K562 (cell line): ENCODE data around the gene SYNE1. TPM values are rescaled to one million over a fixed set of nuclear protein-coding genes. Genes with fewer than 3 reads are reported as not detected.

Experiments used
- ATAC-seq: fragments of 200-7000 bp; cut with Tn5 transposase; 3 replicates; pipeline ENCODE4 v1.9.1; 2020; ENCODE audit warnings: moderate library complexity
- BruUV-seq: library from RNA; stranded (reverse); fragments of 400-500 nt; replicated peaks from 2 replicates; lab custom pipeline; 2021; lab: Mats Ljungman, UMichigan
- CTCF ChIA-PET: fragments of 300-600 bp; formaldehyde crosslinking; extraction: SDS; loops from one replicate; lab custom pipeline; 2021; ENCODE audit warnings: low intra/inter-chr PET ratio; lab: Yijun Ruan, JAX
- POLR2A ChIA-PET: fragments of 300-600, 350-650 bp; sonication (Branson Sonifier 250); formaldehyde crosslinking; extraction: SDS; loops from one replicate; lab custom pipeline; 2021; ENCODE audit warnings: antibody characterized with exemption, inconsistent platforms; lab: Yijun Ruan, JAX
- DNase-seq, 4 experiments: peaks; one replicate each; pipeline versions ENCODE4 v3.0.0 to v3.0.0-alpha.2; 2011 to 2018; ENCODE audit warnings: low spot score in 3 of 4, mixed read lengths in 3 of 4; ENCODE audit errors: extremely low read depth in 1 of 4
- FAIRE-seq: peaks from 2 replicates; lab custom pipeline; 2011; peaks lifted over from hg19 to GRCh38; lab: Jason Lieb, UNC
- H2AFZ ChIP-seq: 2 replicates; pipeline ENCODE4 v1.6.0; 2011; ENCODE audit warnings: low read depth, low read length, control low read depth, inconsistent platforms
- H3K27ac ChIP-seq: fragments of 200-600 bp; 3 replicates; pipeline ENCODE4 v1.8.0; 2011; ENCODE audit warnings: low read depth, mild to moderate bottlenecking, control low read depth, inconsistent platforms, low read length, moderate library complexity, mixed read lengths; ENCODE audit errors: extremely low read depth
- H3K27me3 ChIP-seq, 2 experiments: fragments of 300-600 bp in 1 of 2; 2 replicates in 1 of 2; 3 replicates in 1 of 2; pipeline versions ENCODE4 v1.6.0 to v1.8.0; 2011; ENCODE audit warnings: inconsistent platforms in 2 of 2, low read length in 2 of 2, mild to moderate bottlenecking in 1 of 2, mixed read lengths in 1 of 2, moderate library complexity in 1 of 2; ENCODE audit not compliant: control insufficient read depth in 2 of 2, insufficient read depth in 2 of 2
- H3K36me3 ChIP-seq: fragments of 300-600 bp; 3 replicates; pipeline ENCODE4 v1.8.0; 2011; ENCODE audit warnings: mild to moderate bottlenecking, low read length, inconsistent platforms; ENCODE audit not compliant: control insufficient read depth, insufficient read depth
- H3K4me1 ChIP-seq, 2 experiments: fragments of 200-600 bp in 1 of 2; replicated peaks in 1 of 2; 2 replicates in 1 of 2; 3 replicates in 1 of 2; pipeline versions ENCODE4 v1.5.1 to v1.8.0; 2011; ENCODE audit warnings: inconsistent platforms in 2 of 2, low read length in 2 of 2, mild to moderate bottlenecking in 1 of 2, mixed read lengths in 1 of 2, moderate library complexity in 1 of 2; ENCODE audit not compliant: control insufficient read depth in 2 of 2, insufficient read depth in 2 of 2
- H3K4me2 ChIP-seq: 2 replicates; pipeline ENCODE4 v1.6.1; 2011; ENCODE audit warnings: low read length, control low read depth, inconsistent platforms, mixed read lengths; ENCODE audit not compliant: insufficient read depth
- H3K4me3 ChIP-seq: fragments of 200-600 bp; sonication (generic), shearing (Covaris generic); 2 replicates; pipeline ENCODE4 v1.5.1; 2016; ENCODE audit warnings: control low read depth, inconsistent platforms
- H3K79me2 ChIP-seq: fragments of 200-600 bp; 3 replicates; pipeline ENCODE4 v1.8.0; 2011; ENCODE audit warnings: low read length, inconsistent platforms; ENCODE audit not compliant: control insufficient read depth, insufficient read depth
- H3K9ac ChIP-seq, 2 experiments: 2 replicates each; pipeline versions ENCODE4 v1.6.0 to v1.6.1; 2011; ENCODE audit warnings: low read depth in 2 of 2, low read length in 2 of 2, control low read depth in 1 of 2, inconsistent platforms in 1 of 2, mild to moderate bottlenecking in 1 of 2, mixed read lengths in 1 of 2; ENCODE audit not compliant: insufficient read depth in 1 of 2
- H3K9me1 ChIP-seq: one replicate; pipeline ENCODE4 v1.6.0; 2011; ENCODE audit warnings: inconsistent platforms, mild to moderate bottlenecking, low read length, moderate library complexity; ENCODE audit not compliant: control insufficient read depth, insufficient read depth
- H3K9me3 ChIP-seq: replicated peaks from 2 replicates; pipeline ENCODE4 v1.5.1; 2011; ENCODE audit warnings: low read depth, low read length, inconsistent platforms; ENCODE audit not compliant: control insufficient read depth, insufficient read depth
- H4K20me1 ChIP-seq: replicated peaks from 2 replicates; pipeline ENCODE4 v1.6.1; 2011; ENCODE audit warnings: low read length, inconsistent platforms, mixed read lengths; ENCODE audit not compliant: control insufficient read depth, insufficient read depth
- ARHGAP35 ChIP-seq: fragments of 450-650 bp; IDR thresholded peaks from 2 replicates; pipeline ENCODE4 v1.6.1; 2018; ENCODE audit not compliant: partially characterized antibody
- ETV1 ChIP-seq: fragments of 450-650 bp; conservative IDR thresholded peaks from 2 replicates; pipeline ENCODE4 v1.6.1; 2016; ENCODE audit warnings: missing genetic modification characterization, control low read depth, low read depth, missing compliant biosample characterization
- ILK ChIP-seq: fragments of 450-650 bp; IDR thresholded peaks from 2 replicates; pipeline ENCODE4 v1.6.1; 2016; ENCODE audit warnings: missing genetic modification characterization, low read depth, mild to moderate bottlenecking, missing compliant biosample characterization, moderate library complexity, borderline replicate concordance
- NBN ChIP-seq: fragments of 450-650 bp; IDR thresholded peaks from 2 replicates; pipeline ENCODE4 v1.6.1; 2016; ENCODE audit warnings: low read depth, mild to moderate bottlenecking
- SP1 ChIP-seq: sonication (generic); formaldehyde crosslinking; IDR thresholded peaks from 2 replicates; pipeline ENCODE4 v1.8.1; 2022; ENCODE audit warnings: mild to moderate bottlenecking, missing genetic modification reagents
- ZNF253 ChIP-seq: fragments of 250-450 bp; sonication (Bioruptor Pico); conservative IDR thresholded peaks from 2 replicates; pipeline ENCODE4 v1.6.1; 2021; ENCODE audit warnings: mild to moderate bottlenecking
- WGBS: fragments of 100-300 bp; shearing (Covaris generic); methylation state at CpG from one replicate; pipeline ENCODE4 v1.1.6; 2016; ENCODE audit warnings: low coverage, mixed read lengths; ENCODE audit not compliant: insufficient coverage; ENCODE audit errors: missing lambda C conversion rate; 5-methylcytosine and 5-hydroxymethylcytosine counted together
- in situ Hi-C: fragments of 300-500 bp; cut with MboI; formaldehyde crosslinking; loops from 4 replicates; pipeline ENCODE4 v1.15.0; 2018; ENCODE audit warnings: inconsistent platforms, mixed read lengths
- intact Hi-C: fragments of 100-400 bp; cut with micrococcal nuclease; formaldehyde crosslinking; loops from 2 replicates; pipeline ENCODE4 v1.14.2; 2022
- polyA plus RNA-seq, 8 experiments: library from polyadenylated mRNA; depleted of rRNA in 4 of 8; stranded (reverse) in 5 of 8; unstranded in 3 of 8; fragments of >200 nt; fragmentation: Nextera tagmentation in 2 of 8; fragmentation: Illumina TruSeq in 1 of 8; extraction: Ambion mirVana in 2 of 8; extraction: Trizol in 1 of 8; gene quantifications; 2 replicates each; pipeline versions ENCODE4 v1.2.1 to v1.2.3, GENCODE V29; 2011 to 2014; ENCODE audit warnings: inconsistent platforms in 1 of 8, missing spikeins in 1 of 8
- total RNA-seq, 7 experiments: library from RNA; depleted of rRNA in 6 of 7; stranded (reverse); fragments of >200 nt in 6 of 7; fragmentation: Illumina TruSeq in 2 of 7; extraction: Trizol in 2 of 7; gene quantifications; 2 replicates each; pipeline versions ENCODE4 v1.2.1 to v1.2.3, GENCODE V29; 2011 to 2021; ENCODE audit warnings: low replicate concordance in 1 of 7
- TF ChIP-seq, protein P1 (sequence below): fragments of 200-600 bp; sonication (generic); IDR thresholded peaks from one replicate; pipeline ENCODE4 v1.6.1; 2012; ENCODE audit warnings: mild to moderate bottlenecking, low read depth, low read length, inconsistent platforms

The SYNE1 gene
- total and polyA plus RNA-seq, 9 of the 15 experiments (the other 6 are each of a cell fraction or from before 2014, with no cell fraction given): under 0.01 to 0.42 (median 0.08) TPM; not detected in 1

DNA sequence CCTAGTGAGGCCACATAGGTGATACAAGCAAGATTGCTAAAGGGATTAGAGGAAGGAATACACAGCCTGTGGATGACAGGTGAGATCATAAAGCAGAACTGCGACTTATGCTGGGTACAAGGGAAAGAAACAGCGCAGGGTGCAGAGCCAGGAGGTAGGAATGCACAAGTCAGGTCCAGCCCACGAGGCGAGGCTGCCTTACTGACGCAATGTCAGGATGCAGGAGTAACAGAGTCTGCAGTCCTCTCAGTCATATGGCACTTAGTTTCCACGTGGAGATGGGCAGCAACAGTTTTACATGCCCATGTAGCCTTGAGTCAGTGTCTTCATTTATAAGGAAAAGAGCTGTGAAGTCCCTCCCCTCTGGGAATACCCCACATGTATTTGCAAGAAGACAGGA lies 210.9 kb downstream of the SYNE1 start:
- peaks cover 8% of the 10 kb centered on the region; the same call in 1 of the 2 replicates for H3K9me3 ChIP-seq
- WGBS: 0% methylated on average over 6 of the region's 6 CpGs
- ATAC-seq: no peak
- no peaks in the 10 kb centered on the region for H4K20me1 ChIP-seq
- intact Hi-C loops: no loop called here
- no peak overlapping the region for H3K4me3 ChIP-seq
- H2AFZ ChIP-seq: no peak overlapping the region
- no peaks in the 10 kb centered on the region for H3K4me1 ChIP-seq
- H3K9me1 ChIP-seq: no peaks in the 10 kb centered on the region
- no peak for DNase-seq
- H3K4me2 ChIP-seq: no peak overlapping the region
- ChIA-PET CTCF (no interaction called here), POLR2A (no interaction called here)
- no peak for FAIRE-seq
- no peak overlapping the region for H3K9ac ChIP-seq
- TF ChIP-seq ILK (no peak), ZNF253 (CRISPR knock-in tag) (no peak), SP1 (CRISPR knock-in tag) (no peak), ARHGAP35 (no peak), ETV1 (tag) (no peak), NBN (no peak)
- TF ChIP-seq, protein P1, sequence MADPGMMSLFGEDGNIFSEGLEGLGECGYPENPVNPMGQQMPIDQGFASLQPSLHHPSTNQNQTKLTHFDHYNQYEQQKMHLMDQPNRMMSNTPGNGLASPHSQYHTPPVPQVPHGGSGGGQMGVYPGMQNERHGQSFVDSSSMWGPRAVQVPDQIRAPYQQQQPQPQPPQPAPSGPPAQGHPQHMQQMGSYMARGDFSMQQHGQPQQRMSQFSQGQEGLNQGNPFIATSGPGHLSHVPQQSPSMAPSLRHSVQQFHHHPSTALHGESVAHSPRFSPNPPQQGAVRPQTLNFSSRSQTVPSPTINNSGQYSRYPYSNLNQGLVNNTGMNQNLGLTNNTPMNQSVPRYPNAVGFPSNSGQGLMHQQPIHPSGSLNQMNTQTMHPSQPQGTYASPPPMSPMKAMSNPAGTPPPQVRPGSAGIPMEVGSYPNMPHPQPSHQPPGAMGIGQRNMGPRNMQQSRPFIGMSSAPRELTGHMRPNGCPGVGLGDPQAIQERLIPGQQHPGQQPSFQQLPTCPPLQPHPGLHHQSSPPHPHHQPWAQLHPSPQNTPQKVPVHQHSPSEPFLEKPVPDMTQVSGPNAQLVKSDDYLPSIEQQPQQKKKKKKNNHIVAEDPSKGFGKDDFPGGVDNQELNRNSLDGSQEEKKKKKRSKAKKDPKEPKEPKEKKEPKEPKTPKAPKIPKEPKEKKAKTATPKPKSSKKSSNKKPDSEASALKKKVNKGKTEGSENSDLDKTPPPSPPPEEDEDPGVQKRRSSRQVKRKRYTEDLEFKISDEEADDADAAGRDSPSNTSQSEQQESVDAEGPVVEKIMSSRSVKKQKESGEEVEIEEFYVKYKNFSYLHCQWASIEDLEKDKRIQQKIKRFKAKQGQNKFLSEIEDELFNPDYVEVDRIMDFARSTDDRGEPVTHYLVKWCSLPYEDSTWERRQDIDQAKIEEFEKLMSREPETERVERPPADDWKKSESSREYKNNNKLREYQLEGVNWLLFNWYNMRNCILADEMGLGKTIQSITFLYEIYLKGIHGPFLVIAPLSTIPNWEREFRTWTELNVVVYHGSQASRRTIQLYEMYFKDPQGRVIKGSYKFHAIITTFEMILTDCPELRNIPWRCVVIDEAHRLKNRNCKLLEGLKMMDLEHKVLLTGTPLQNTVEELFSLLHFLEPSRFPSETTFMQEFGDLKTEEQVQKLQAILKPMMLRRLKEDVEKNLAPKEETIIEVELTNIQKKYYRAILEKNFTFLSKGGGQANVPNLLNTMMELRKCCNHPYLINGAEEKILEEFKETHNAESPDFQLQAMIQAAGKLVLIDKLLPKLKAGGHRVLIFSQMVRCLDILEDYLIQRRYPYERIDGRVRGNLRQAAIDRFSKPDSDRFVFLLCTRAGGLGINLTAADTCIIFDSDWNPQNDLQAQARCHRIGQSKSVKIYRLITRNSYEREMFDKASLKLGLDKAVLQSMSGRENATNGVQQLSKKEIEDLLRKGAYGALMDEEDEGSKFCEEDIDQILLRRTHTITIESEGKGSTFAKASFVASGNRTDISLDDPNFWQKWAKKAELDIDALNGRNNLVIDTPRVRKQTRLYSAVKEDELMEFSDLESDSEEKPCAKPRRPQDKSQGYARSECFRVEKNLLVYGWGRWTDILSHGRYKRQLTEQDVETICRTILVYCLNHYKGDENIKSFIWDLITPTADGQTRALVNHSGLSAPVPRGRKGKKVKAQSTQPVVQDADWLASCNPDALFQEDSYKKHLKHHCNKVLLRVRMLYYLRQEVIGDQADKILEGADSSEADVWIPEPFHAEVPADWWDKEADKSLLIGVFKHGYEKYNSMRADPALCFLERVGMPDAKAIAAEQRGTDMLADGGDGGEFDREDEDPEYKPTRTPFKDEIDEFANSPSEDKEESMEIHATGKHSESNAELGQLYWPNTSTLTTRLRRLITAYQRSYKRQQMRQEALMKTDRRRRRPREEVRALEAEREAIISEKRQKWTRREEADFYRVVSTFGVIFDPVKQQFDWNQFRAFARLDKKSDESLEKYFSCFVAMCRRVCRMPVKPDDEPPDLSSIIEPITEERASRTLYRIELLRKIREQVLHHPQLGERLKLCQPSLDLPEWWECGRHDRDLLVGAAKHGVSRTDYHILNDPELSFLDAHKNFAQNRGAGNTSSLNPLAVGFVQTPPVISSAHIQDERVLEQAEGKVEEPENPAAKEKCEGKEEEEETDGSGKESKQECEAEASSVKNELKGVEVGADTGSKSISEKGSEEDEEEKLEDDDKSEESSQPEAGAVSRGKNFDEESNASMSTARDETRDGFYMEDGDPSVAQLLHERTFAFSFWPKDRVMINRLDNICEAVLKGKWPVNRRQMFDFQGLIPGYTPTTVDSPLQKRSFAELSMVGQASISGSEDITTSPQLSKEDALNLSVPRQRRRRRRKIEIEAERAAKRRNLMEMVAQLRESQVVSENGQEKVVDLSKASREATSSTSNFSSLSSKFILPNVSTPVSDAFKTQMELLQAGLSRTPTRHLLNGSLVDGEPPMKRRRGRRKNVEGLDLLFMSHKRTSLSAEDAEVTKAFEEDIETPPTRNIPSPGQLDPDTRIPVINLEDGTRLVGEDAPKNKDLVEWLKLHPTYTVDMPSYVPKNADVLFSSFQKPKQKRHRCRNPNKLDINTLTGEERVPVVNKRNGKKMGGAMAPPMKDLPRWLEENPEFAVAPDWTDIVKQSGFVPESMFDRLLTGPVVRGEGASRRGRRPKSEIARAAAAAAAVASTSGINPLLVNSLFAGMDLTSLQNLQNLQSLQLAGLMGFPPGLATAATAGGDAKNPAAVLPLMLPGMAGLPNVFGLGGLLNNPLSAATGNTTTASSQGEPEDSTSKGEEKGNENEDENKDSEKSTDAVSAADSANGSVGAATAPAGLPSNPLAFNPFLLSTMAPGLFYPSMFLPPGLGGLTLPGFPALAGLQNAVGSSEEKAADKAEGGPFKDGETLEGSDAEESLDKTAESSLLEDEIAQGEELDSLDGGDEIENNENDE: no peak
- no peaks in the 10 kb centered on the region for H3K36me3 ChIP-seq
- BruUV-seq: no TSS peak
- H3K79me2 ChIP-seq: no peaks in the 10 kb centered on the region
- in situ Hi-C loops: no loop called here
- H3K27me3 ChIP-seq: no peaks in the 10 kb centered on the region
- no peak overlapping the region for H3K27ac ChIP-seq
